Measurements from ENCODE around the gene RAB23. TPM values are rescaled to one million over a fixed set of nuclear protein-coding genes. Genes with fewer than 3 reads are reported as not detected.

Gene RAB23
- total and polyA plus RNA-seq, 2 of the 8 experiments (the other 6 are each of a cell fraction or from before 2014, with no cell fraction given) = 6.5 to 17.2 TPM

DNA sequence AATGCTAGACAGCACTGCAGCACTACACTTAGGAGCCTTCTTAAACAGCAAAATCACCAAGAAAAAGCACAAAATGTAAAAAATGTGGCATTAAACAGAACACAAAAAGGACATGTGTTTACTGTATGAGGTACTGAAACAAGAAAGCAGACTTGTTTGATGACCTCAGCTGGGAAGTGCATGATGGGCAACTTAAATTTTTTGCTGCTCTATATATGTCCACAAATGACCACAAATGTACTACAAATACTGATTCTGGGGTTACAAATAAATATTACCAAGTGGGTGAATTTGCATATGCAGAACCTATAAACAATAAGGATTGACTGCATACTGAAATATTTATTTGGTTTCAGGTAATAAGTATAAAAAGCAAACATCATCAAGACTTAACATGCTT is 13.1 kb downstream of the RAB23 start (continued):
- no peak for TF ChIP-seq SAP30 (IDR thresholded peaks at IDR 0.05; ENCODE audit: insufficient read depth, insufficient replicate concordance, low read length)
- no peak for TF ChIP-seq RFX5 (IDR thresholded peaks at IDR 0.05; ENCODE audit: borderline replicate concordance, low read depth, low read length)
- no peak for TF ChIP-seq TAF1 (IDR thresholded peaks at IDR 0.05; ENCODE audit: low read depth, low read length)
- TF ChIP-seq CREB1 (IDR thresholded peaks at IDR 0.05) = no peak
